Measurements from ENCODE around the gene ING1.

The ING1 gene

DNA sequence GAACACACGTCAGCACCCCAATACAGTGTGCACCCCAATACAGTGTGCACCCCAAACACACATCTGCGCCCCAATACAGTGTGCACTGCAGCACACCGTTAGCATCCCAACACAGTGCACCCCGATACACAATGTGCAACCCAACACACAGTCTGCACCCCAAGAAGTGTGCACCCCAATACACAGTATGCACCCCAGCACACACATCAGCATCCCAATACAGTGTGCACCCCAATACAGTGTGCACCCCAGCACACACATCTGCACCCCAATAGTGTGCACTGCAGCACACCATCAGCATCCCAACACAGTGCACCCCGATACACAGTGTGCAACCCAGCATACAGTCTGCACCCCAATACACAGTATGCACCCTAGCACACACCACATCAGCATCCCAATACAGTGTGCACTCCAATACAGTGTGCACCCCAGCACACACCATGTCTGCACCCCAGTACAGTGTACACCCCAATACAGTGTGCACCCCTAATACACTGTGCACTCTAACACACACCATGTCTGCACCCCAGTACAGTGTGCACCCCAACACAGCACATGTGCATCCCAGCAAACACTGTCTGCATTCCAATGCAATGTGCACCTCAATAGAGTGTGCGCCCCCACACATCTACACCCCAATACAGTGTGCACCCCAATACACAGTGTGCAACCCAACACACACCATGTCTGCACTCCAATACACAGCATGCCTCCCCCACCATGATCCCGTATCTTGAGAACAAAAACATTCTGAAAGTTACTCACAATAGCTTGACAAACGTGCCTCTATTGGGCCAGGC, 6.7 kb upstream of the ING1 start:
- H3K4me3 ChIP-seq (ENCODE audit: low read depth, low read length) = peak overlapping the region; percentile 43
- TF ChIP-seq, protein P1, sequence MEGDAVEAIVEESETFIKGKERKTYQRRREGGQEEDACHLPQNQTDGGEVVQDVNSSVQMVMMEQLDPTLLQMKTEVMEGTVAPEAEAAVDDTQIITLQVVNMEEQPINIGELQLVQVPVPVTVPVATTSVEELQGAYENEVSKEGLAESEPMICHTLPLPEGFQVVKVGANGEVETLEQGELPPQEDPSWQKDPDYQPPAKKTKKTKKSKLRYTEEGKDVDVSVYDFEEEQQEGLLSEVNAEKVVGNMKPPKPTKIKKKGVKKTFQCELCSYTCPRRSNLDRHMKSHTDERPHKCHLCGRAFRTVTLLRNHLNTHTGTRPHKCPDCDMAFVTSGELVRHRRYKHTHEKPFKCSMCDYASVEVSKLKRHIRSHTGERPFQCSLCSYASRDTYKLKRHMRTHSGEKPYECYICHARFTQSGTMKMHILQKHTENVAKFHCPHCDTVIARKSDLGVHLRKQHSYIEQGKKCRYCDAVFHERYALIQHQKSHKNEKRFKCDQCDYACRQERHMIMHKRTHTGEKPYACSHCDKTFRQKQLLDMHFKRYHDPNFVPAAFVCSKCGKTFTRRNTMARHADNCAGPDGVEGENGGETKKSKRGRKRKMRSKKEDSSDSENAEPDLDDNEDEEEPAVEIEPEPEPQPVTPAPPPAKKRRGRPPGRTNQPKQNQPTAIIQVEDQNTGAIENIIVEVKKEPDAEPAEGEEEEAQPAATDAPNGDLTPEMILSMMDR (IDR thresholded peaks at IDR 0.05; ENCODE audit: control insufficient read depth, extremely low read depth, insufficient read depth) = no peak
- DNase-seq (ENCODE audit: low read depth) = no peak

- H3K4me3 ChIP-seq (ENCODE audit: low read depth, low read length) = peak overlapping the region; percentile 90
These were observed 1.2 kb upstream of the ING1 start for GRCh38 chr13:110712081-110712848.

DNA sequence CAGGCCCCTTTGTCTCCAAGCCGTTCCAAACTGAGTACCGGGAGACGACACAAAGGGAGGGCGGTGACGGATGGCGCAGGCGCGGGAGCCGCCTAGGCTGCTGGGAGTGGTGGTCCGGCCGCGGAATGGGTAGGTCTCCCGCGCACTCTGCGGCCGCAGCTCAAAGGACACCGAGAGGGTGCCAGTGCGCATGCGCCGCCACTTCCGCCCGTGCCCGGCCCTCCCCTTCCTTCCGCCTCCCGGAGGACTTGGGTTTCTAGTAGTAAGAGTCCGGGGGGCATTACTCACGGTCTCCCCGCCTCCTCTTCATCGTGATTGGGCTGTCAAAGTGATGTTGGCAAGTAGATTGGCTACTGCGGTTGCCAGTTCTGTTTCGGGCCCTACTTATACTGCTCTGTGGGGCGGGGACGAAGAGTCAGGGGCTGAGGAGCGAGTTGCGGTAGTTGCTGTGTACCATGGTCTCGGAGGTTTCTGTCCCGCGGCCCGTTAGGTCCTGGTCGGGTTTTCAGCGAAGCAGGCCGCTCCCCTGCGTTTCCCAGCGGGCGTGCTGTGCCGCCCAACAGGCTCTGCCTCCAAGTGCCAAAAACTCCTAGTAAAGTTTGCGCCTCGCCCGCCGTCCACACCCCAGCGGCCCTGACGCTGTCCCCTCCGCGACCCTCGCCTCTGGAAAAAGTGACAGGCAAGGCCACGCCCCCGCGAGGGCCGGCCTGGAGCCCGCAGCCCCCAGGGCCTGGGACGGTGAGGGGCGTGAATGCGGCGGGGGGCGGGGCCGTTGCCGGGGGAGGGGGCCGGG, 455 bp upstream of the ING1 start:
- TF ChIP-seq, protein P1 (IDR thresholded peaks at IDR 0.05; ENCODE audit: control insufficient read depth, extremely low read depth, insufficient read depth) = no peak
- peak overlapping the region; percentile 90 for H3K4me3 ChIP-seq (ENCODE audit: low read depth, low read length)
- DNase-seq (ENCODE audit: low read depth) = peak; percentile 98

More at GRCh38 chr13:110712081-110712848, 1.2 kb upstream of the ING1 start:
- TF ChIP-seq, protein P1 (IDR thresholded peaks at IDR 0.05; ENCODE audit: control insufficient read depth, extremely low read depth, insufficient read depth) = no peak
- DNase-seq (ENCODE audit: low read depth) = no peak

DNA sequence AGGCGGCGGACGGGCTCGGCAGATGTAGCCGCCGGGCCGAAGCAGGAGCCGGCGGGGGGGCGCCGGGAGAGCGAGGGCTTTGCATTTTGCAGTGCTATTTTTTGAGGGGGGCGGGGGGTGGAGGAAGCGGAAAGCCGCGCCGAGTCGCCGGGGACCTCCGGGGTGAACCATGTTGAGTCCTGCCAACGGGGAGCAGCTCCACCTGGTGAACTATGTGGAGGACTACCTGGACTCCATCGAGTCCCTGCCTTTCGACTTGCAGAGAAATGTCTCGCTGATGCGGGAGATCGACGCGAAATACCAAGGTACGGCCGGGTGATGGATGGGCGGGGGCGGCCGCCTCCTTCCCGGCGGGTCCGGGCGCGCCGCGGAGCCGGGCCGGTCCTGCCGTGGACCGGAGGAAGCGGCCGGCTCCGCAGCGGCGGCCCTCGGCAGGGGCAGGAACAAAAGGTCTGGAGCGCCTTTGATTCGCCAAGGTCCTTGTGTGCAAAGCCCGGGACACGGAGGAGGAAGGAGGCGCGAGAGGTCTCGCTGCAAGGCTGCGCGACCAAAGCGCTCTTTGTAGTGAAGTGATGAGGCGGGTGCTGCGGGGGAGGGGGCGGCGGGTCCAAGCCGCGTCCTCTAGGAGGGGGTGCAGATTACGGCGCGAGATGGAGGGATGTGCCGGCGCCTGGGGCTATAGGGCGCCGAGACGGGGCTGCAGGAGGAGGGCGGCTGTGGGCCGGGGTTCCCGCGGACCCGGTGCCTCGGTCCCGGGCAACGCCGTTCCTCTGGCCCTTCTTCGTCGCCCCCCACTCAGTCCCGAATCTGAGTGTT, 689 bp downstream of the ING1 start:
- TF ChIP-seq, protein P1 (IDR thresholded peaks at IDR 0.05; ENCODE audit: control insufficient read depth, extremely low read depth, insufficient read depth) = 0 out of 2 replicates have a peak, but pooled peaks have one; percentile 20
- H3K4me3 ChIP-seq (ENCODE audit: low read depth, low read length) = peak overlapping the region; percentile 90
- DNase-seq (ENCODE audit: low read depth) = no peak

DNA sequence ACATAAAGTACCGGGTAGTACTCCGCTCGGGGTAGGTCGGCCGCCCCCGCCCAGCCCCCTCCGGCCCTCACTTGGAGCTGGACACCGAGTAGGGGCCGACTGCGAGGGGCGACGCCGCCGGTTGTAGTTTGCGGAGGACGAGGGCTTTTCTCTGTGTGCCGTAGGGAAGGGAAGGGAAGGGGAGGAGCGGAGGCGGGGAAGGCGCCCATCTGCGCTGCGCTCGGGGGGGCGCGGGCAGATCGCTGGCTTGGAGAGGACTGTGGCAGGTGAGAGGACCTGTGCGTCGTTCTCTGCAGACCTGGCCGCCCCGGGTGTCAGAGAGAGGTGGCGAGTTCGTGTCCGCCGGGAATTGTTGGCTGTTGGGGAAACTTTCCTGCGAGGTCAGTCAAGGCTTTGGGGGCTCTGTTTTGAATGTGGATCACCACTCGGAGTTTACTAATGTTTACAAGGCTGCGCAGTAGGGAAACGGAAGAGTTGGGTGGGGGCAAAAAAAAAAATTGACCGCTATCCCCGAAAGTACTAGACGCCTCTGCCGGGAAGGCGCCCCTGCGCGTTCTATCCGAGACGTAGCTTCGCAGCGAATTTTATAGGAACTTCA, 1.4 kb downstream of the ING1 start:
- H3K4me3 ChIP-seq (ENCODE audit: low read depth, low read length) = peak overlapping the region; percentile 90
- DNase-seq (ENCODE audit: low read depth) = no peak

More for the DNA sequence above, 1.4 kb downstream of the ING1 start:
- TF ChIP-seq, protein P1 (IDR thresholded peaks at IDR 0.05; ENCODE audit: control insufficient read depth, extremely low read depth, insufficient read depth) = no peak

All from LNCaP clone FGC (cell line).